IPS DF 4.7 (cell line): Measurements from ENCODE around the gene NEDD4L.

ENCODE experiments used
- DNase-seq: peaks from one replicate; pipeline ENCODE4 v3.0.0-alpha.2; 2013; ENCODE audit warnings: low spot score; ENCODE audit errors: extremely low read depth

The NEDD4L gene

DNA sequence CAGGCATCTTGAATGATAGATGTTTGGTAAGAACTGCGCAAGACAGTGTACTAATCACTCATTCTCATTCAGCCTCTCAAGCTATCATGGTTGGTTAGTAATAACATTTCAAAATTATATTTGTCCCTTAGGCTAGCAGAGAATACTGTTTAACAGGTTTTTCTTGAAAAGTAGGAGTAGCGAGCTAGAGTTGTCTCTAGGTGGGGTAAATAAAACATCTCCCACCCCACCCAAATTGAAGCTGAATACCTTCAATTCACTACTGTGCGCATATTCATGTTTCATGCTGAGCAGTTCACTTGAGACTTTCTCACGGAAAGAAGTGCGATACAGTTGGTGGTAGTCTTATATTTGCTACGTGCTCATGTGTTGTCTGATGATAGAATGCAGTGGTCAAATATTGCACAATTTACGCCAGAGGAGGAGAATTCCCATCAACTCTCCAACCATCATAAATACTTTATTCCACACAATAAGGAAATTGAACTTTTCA lies 49.3 kb downstream of the NEDD4L start:
- DNase-seq: no peak

DNA sequence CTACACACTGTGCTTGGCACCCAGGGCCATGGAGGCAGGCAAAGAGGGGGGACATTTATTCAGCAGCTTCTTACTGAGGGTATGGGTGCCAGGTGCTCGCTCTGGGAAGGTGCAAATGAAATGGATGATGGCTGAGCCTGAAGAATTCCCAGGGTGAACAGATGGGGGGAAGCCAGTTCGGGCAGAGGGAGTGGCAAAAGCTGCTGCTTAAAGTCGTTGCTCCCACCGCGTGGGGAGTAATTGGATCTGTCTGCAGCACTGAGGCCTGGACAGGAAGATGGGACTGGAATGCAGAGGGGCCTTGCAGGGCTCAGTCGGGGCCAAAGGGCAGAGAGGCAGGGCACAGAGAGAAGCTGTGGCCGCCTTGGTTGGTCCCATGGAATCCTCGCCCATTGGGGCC lies 51.2 kb downstream of the NEDD4L start:
- DNase-seq: no peak

DNA sequence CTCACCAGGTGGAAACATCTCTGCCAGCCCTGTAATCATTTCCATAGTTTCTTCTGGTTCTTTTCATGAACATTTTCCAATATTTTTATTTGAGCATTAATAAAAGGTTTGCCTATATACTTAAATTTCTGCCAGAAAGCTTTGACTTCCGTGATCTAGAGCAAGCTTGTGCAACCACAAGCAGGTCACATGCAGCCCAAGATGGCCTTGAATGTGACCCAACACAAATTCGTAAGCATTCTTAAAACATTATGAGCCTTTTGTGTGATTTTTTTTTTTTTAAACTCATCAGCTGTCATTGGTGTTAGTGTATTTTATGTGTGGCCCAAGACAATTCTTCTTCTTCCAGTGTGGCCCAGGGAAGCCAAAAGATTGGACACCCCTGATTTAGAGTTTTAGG lies 51.6 kb downstream of the NEDD4L start:
- no peak for DNase-seq

DNA sequence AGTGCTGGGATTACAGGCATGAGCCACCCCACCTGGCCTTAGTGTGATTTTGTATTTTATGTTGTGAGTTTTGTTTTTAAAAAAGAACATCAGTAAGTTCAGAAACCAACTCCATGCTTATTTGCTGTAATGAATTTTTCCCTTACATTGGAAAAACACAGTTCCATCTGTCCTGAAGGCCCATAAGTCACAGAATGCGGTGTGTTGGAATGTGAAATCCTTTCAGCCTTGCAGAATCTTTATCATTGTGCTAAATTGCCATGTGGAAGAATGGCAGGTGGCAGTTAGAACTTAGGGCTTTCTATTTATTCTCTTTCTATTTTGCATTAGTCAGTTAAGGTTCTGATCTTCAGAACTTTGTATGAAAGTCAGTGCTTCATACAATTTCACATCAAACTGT lies 52.6 kb downstream of the NEDD4L start:
- DNase-seq: no peak

DNA sequence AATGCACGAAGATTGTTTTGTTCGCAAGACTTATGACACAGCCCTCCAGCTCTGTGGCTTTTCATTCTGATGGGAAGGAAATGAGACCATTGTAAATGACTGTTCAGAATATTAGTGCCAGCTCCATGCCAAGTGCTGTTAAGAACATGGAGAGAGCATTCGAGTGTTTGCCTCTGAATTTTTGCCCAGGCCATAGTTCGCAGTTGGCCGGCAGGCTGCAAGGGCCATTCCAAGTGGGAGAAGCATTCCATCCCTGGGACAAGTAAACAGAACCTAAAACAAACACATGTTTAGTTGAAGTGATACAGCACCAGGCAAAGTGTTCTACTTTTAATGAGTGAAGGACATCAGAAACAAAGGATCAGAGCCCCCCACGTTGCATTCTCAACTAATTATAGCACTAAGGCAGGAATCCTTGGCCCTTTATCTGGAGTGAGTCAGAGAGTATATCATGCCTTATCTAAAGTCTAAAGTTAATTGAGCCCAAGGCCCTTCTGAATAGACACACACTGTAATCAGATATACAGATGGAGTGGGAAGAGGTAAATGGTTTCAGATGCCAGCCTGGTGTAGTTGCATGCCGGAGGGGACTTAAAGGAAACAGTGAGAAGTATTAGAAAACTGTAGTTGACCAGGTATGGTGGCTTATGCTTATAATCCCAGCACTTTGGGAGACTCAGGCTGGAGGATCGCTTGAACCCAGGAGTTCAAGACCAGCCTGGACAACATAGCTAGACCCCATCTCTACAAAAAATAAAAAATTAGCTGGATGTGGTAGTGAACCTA lies 53.3 kb downstream of the NEDD4L start:
- no peak for DNase-seq

- DNase-seq: no peak
Observed at GRCh38 chr18:58097907-58098166, 53.8 kb downstream of the NEDD4L start.

- no peak for DNase-seq
Observed at GRCh38 chr18:58098706-58099105, 54.7 kb downstream of the NEDD4L start.

GRCh38 chr18:58100154-58100553 lies 56.1 kb downstream of the NEDD4L start:
- DNase-seq: no peak

- no peak for DNase-seq
Observed at GRCh38 chr18:58101291-58101794, 57.3 kb downstream of the NEDD4L start.

GRCh38 chr18:58102018-58102417 lies 58.0 kb downstream of the NEDD4L start:
- no peak for DNase-seq

GRCh38 chr18:58102875-58103274 lies 58.8 kb downstream of the NEDD4L start:
- no peak for DNase-seq

GRCh38 chr18:58103339-58103985 lies 59.4 kb downstream of the NEDD4L start:
- no peak for DNase-seq

GRCh38 chr18:58104096-58104495 lies 60.1 kb downstream of the NEDD4L start:
- no peak for DNase-seq

DNA sequence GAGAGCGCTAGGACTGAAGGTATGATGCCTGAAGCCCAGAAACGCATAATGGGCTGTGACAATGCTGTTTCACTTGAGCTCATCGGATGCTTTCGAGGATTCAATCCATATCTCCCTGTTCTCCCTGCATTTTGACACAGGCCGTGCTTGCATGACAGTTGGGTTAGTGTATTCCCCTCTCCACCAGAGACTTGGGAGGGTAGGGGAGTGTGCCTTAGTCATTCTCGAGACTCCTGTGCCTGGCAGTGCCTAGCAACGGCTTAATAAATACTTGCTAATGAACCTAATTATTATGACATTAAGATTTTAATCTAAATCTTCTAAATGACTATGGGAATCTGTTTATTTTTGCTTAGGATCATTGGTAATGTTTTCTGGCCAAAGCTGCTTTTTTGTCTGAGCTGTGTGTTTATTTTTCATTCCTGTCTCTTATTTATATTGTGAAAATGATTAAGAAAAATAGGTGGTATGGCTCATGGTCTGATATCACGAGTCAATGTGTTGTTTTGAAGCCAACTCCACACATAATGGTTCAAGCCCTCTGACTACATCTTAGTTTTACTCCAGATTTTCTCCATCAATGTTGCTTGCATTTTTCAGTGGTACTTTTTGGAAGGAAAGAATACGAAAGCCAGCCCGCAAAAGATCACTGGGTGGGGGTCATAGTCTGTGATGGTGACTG lies 61.3 kb downstream of the NEDD4L start:
- no peak for DNase-seq

DNA sequence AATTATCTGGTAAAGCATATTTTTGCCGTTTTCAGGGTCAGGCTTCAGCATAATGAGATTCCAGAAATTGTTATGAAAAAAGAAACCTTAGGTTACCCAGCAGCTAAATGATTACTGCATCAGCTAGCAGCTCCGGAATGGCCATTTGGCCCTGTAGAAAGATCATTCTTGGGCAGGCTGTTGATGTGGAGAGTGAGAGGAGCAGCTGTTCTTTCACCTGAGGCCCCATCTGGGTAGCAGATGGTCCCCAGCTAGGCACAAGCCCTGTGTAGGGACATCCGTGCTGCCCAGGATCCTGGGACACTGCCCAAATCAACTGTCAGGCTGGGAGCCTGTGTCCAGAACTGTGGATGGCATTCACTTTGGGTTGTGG lies 61.8 kb downstream of the NEDD4L start:
- no peak for DNase-seq

DNA sequence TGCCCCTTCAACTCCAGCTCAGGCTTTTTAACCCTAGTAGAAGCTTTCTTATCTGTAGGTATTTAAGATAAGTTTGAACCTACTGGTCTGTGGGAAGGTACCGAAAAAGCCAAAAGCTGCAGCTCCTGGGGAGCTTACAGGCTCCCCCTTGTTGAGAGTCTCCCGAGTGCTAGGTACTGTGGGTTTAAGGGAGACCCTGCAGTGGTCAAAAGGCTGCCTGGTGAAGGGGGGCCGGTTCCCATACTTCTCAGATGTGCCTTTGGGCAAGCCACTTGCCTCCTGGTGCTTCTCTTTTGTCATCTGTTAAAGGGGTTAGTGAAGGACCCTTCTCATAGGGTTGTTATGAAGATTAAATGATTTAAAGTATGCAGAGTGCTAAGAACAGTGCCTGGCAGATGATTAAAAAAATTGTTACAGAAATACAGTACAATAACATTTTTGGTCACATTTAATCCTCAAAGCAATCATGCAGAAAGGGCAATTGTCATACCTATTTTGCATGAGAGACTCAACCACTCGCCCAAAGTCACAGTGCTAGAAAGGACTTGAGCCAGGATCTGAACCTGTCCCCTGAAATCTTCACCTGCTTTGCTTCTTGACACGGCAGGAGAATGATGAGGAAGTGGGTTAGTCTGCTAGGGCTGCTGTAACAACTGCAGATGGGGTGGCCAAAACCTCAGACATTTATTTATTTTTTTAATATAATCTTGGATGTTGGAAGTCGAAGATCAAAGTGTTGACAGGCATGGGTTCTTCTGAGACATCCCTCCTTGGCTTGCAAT lies 62.5 kb downstream of the NEDD4L start:
- DNase-seq: no peak

- DNase-seq: no peak
Observed at GRCh38 chr18:58109256-58109655, 65.2 kb downstream of the NEDD4L start.

- no peak for DNase-seq
Observed at GRCh38 chr18:58110398-58110797, 66.4 kb downstream of the NEDD4L start.

DNA sequence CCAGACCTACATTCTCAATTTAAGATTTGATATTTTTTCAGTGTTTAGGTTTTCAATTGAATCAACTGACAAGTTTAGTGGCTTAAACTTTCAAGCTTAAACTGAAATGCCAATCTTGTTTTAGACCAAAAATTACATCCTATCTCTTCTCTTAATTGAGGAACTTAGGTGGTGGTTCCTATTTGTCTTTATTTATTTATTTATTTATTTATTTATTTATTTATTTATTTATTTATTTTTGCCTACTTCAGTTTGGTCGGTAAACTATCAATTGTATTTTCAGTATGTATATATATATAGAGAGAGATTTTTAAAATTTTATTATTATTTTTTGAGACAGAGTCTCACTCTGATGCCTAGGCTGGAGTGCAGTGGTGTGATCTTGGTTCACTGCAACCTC lies 68.1 kb downstream of the NEDD4L start:
- DNase-seq: no peak

GRCh38 chr18:58113337-58113736 lies 69.3 kb downstream of the NEDD4L start:
- no peak for DNase-seq

DNA sequence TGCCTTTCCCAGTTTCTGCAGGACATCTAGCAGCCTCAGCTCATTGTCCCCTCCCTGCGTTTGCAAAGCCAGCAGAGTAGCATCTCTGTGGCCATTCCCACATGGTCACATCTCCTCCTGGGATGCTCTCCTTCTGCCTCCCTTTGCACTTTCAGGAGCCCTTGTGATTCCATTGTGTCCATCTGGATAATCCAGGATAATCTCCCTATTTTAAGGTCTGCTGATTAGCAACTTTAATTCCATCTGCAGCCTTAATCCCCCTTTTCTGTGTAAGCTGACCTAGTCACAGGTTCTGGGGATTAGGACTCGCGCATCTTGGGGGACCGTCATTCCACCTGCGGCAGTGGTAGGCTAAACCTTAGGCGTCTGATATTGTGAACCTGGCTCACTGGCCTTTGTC lies 70.7 kb downstream of the NEDD4L start:
- DNase-seq: no peak

GRCh38 chr18:58116818-58117217 lies 72.8 kb downstream of the NEDD4L start:
- DNase-seq: no peak
